Activated CD4-positive, alpha-beta memory T cell treated with anti-CD3 and anti-CD28 coated beads for 36 hours (primary cell): ENCODE measurements around the gene MCF2L2. TPM values are rescaled to one million over a fixed set of nuclear protein-coding genes. Genes with fewer than 3 reads are reported as not detected.
A peak's percentile ranks its signal among the peaks of the same experiment; 100 is the strongest.

Experiments used
- CTCF ChIA-PET: fragments of 350-600 bp; sonication (Branson Sonifier 250); formaldehyde crosslinking; loops from one replicate; lab custom pipeline; 2021; ENCODE audit warnings: antibody characterized with exemption, inconsistent platforms; lab: Charles Lee
- POLR2A ChIA-PET: fragments of 350-600 bp; sonication (Branson Sonifier 250); formaldehyde crosslinking; loops from one replicate; lab custom pipeline; 2021; ENCODE audit warnings: antibody characterized with exemption; lab: Charles Lee
- DNase-seq: peaks from one replicate; pipeline ENCODE4 v3.0.0-alpha.2; 2020
- H3K27ac Mint-ChIP-seq: one replicate; pipeline ENCODE4 v1.8.0; 2021; ENCODE audit warnings: mixed read lengths
- H3K27me3 Mint-ChIP-seq: one replicate; pipeline ENCODE4 v1.8.0; 2021; ENCODE audit warnings: mixed read lengths
- H3K36me3 Mint-ChIP-seq: one replicate; pipeline ENCODE4 v1.8.0; 2021; ENCODE audit warnings: mixed read lengths
- H3K4me1 Mint-ChIP-seq: one replicate; pipeline ENCODE4 v1.8.0; 2021; ENCODE audit warnings: low read depth, mixed read lengths
- H3K4me3 Mint-ChIP-seq: one replicate; pipeline ENCODE4 v1.8.0; 2021; ENCODE audit warnings: mild to moderate bottlenecking, mixed read lengths
- H3K9me3 Mint-ChIP-seq: one replicate; pipeline ENCODE4 v1.8.0; 2021; ENCODE audit warnings: mixed read lengths
- intact Hi-C: fragments of 100-400 bp; cut with micrococcal nuclease; formaldehyde crosslinking; loops from one replicate; pipeline ENCODE4 v1.15.1; 2023
- total RNA-seq, 2 experiments: library from RNA; stranded (reverse); gene quantifications; one replicate each; pipeline ENCODE4 v1.2.3, GENCODE V29; 2021

MCF2L2 gene
- total RNA-seq, 2 experiments from 2014 or later, result 3.9 to 4.7 TPM

GRCh38 chr3:183220828-183221227 is 207.6 kb downstream of the MCF2L2 start:
- CTCF ChIA-PET, result no interaction called here
- H3K4me1 Mint-ChIP-seq, result peaks cover 20% of the 10 kb centered on the region
- POLR2A ChIA-PET, result no interaction called here

GRCh38 chr3:183218826-183219225 is 209.6 kb downstream of the MCF2L2 start:
- DNase-seq, result no peak
- no peaks in the 10 kb centered on the region for H3K27me3 Mint-ChIP-seq
- H3K36me3 Mint-ChIP-seq, result no peaks in the 10 kb centered on the region
- H3K4me3 Mint-ChIP-seq, result no peak overlapping the region
- POLR2A ChIA-PET, result no interaction called here
- CTCF ChIA-PET, result no interaction called here
- no peak overlapping the region for H3K27ac Mint-ChIP-seq
- H3K9me3 Mint-ChIP-seq, result no peaks in the 10 kb centered on the region
- peaks cover 6% of the 10 kb centered on the region for H3K4me1 Mint-ChIP-seq
- intact Hi-C loops, result no loop called here

More at GRCh38 chr3:183220828-183221227, 207.6 kb downstream of the MCF2L2 start:
- Mint-ChIP-seq H3K36me3 (no peaks in the 10 kb centered on the region), H3K27ac (no peak overlapping the region), H3K4me3 (no peak overlapping the region), H3K9me3 (no peaks in the 10 kb centered on the region), H3K27me3 (no peaks in the 10 kb centered on the region)
- intact Hi-C loops, result no loop called here
- DNase-seq, result no peak

GRCh38 chr3:183217548-183218332 is 210.7 kb downstream of the MCF2L2 start:
- H3K27me3 Mint-ChIP-seq, result no peaks in the 10 kb centered on the region
- H3K36me3 Mint-ChIP-seq, result no peaks in the 10 kb centered on the region
- no peaks in the 10 kb centered on the region for H3K9me3 Mint-ChIP-seq
- no peak for DNase-seq
- H3K4me1 Mint-ChIP-seq, result peaks cover 5% of the 10 kb centered on the region
- ChIA-PET POLR2A (no interaction called here), CTCF (interaction anchor here (1.2 kb wide), 1 partner anchor 165 kb away, joined by 5 read pairs; no protein-coding TSS in a partner anchor)
- no peak overlapping the region for H3K27ac Mint-ChIP-seq
- no peak overlapping the region for H3K4me3 Mint-ChIP-seq
- intact Hi-C loops, result no loop called here

DNA sequence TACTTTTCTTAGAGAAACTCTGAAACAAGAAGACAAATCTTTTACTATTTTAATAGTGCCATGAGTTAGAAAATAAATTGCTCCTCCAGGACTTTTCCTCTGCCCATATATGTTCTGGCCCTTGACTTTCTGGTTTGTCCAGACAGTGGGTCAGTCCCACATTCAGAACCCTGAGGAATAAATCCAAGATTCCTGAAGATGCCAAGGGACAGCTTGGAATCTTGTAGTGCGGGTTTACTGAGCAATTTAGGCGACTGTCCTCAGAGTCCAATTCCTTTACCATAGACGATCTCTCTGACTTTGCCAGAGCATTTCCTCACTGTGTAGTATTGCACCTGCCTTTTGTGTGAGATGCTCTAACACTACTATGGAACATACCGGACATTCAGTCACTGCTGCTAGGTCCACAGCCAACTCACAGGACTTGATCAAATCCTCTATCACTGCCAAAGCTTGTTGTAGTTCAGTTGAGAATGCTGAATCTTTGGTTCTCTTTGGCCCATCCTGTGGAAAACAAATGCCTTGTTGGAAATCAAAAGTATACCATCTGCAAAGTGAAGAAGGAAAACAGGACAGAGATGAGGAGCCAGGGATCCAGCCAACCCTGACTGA is 212.7 kb downstream of the MCF2L2 start:
- ChIA-PET POLR2A (no interaction called here), CTCF (interaction anchor here (0.8 kb wide), 1 partner anchor 38 kb away, joined by 3 read pairs; the partner anchor contains the start of gene B3GNT5)
- H3K27me3 Mint-ChIP-seq, result no peaks in the 10 kb centered on the region
- H3K36me3 Mint-ChIP-seq, result peaks cover 10% of the 10 kb centered on the region
- intact Hi-C loops, result no loop called here
- no peak overlapping the region for H3K4me3 Mint-ChIP-seq
- peaks cover 8% of the 10 kb centered on the region for H3K9me3 Mint-ChIP-seq
- H3K4me1 Mint-ChIP-seq, result peaks cover 17% of the 10 kb centered on the region
- DNase-seq, result no peak
- no peak overlapping the region for H3K27ac Mint-ChIP-seq

DNA sequence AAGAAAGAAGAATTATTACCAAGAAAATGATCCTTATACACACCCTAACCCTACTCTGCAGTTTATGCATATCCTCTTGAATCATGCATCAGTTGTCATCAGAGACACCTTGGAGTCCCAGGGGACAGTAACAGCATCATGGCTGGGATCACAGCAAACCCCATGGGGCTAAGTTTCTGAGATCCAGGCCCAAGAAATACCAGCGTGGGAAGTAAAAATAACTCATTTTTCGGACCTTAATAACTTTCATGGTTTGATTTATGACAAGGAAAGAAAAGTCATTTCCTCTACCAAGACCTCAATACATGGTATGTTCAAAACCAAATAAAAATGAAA is 214.2 kb downstream of the MCF2L2 start:
- intact Hi-C loops, result no loop called here
- ChIA-PET POLR2A (no interaction called here), CTCF (no interaction called here)
- no peak overlapping the region for H3K4me3 Mint-ChIP-seq
- peaks cover 20% of the 10 kb centered on the region for H3K36me3 Mint-ChIP-seq
- peaks cover 26% of the 10 kb centered on the region for H3K4me1 Mint-ChIP-seq
- no peaks in the 10 kb centered on the region for H3K27me3 Mint-ChIP-seq
- no peak overlapping the region for H3K27ac Mint-ChIP-seq
- H3K9me3 Mint-ChIP-seq, result peaks cover 18% of the 10 kb centered on the region
- no peak for DNase-seq

GRCh38 chr3:183213415-183214276 is 214.8 kb downstream of the MCF2L2 start:
- no peak overlapping the region for H3K27ac Mint-ChIP-seq
- no peak overlapping the region for H3K4me3 Mint-ChIP-seq
- intact Hi-C loops, result no loop called here
- ChIA-PET POLR2A (no interaction called here), CTCF (interaction anchor here (0.5 to 1.1 kb wide), 2 partner anchors 52 to 239 kb away, joined by 3 read pairs; no protein-coding TSS in a partner anchor)
- peaks cover 23% of the 10 kb centered on the region for H3K36me3 Mint-ChIP-seq
- no peaks in the 10 kb centered on the region for H3K27me3 Mint-ChIP-seq
- peaks cover 18% of the 10 kb centered on the region for H3K9me3 Mint-ChIP-seq
- H3K4me1 Mint-ChIP-seq, result peaks cover 27% of the 10 kb centered on the region
- no peak for DNase-seq

GRCh38 chr3:183212565-183212964 is 215.9 kb downstream of the MCF2L2 start:
- no peak overlapping the region for H3K4me3 Mint-ChIP-seq
- no peak for DNase-seq
- no peak overlapping the region for H3K27ac Mint-ChIP-seq
- intact Hi-C loops, result no loop called here
- H3K36me3 Mint-ChIP-seq, result peaks cover 28% of the 10 kb centered on the region
- ChIA-PET CTCF (interaction anchor here (1.1 kb wide), 1 partner anchor 53 kb away, joined by 3 read pairs; no protein-coding TSS in a partner anchor), POLR2A (no interaction called here)
- H3K27me3 Mint-ChIP-seq, result no peaks in the 10 kb centered on the region
- peaks cover 36% of the 10 kb centered on the region for H3K4me1 Mint-ChIP-seq
- H3K9me3 Mint-ChIP-seq, result peaks cover 27% of the 10 kb centered on the region

- POLR2A ChIA-PET, result no interaction called here
- Mint-ChIP-seq H3K27ac (no peak overlapping the region), H3K4me3 (no peak overlapping the region), H3K27me3 (no peaks in the 10 kb centered on the region), H3K9me3 (peaks cover 27% of the 10 kb centered on the region), H3K4me1 (peaks cover 41% of the 10 kb centered on the region), H3K36me3 (peaks cover 28% of the 10 kb centered on the region)
- intact Hi-C loops, result no loop called here
- DNase-seq, result no peak
- CTCF ChIA-PET, result no interaction called here
Measured at GRCh38 chr3:183212096-183212495, 216.3 kb downstream of the MCF2L2 start.

DNA sequence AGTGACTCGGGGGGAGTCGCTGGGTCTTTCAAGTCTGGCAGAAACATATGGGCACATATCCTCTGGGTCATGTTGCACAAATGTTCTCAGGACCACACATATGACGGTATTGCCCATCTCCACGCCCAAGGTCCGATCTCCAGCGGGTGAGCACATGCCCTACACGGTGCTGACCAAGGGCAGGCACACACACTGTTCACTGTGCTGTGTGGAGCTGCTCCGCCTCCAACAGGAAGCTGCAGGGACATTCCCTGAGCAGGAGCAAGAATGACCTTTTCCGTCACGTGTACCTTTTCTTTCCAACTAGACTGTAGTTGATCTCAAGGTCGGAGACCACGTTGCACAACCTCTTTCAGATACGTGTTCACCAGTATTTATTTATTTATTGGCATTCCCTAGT is 217.1 kb downstream of the MCF2L2 start:
- intact Hi-C loops, result loop anchor here (1.0 to 2.0 kb wide), 4 partner anchors 9 to 75 kb away; no protein-coding TSS in a partner anchor
- Mint-ChIP-seq H3K4me3 (no peak overlapping the region), H3K36me3 (peaks cover 28% of the 10 kb centered on the region), H3K27ac (peak overlapping the region; percentile 67), H3K4me1 (peaks cover 46% of the 10 kb centered on the region), H3K27me3 (no peaks in the 10 kb centered on the region), H3K9me3 (peaks cover 27% of the 10 kb centered on the region)
- ChIA-PET CTCF (no interaction called here), POLR2A (no interaction called here)
- no peak for DNase-seq

DNA sequence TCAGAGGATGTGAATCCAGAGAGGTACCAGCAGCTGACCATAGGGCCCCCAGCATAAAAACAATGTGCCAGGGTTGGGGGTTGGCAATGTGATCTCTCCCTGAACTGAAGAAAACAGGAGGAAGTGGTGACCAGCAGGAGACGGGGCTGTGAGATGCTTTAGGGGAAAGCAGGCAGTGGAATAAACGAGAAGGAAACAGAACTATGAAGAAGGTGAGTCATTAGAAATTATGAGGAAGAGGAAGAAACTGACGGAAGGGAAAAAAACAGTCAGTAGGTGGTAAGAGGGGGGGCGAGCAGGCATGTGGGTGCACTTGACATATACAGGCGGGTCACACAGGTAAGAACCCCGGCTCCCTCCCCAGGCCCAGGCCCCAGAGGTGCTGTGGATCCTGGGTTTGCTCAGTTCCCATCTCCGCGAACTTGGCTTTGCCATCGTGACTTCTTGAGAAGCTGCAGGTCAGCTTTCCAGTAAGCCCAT is 217.5 kb downstream of the MCF2L2 start:
- peak; percentile 56 for DNase-seq
- no peak overlapping the region for H3K4me3 Mint-ChIP-seq
- intact Hi-C loops, result loop anchor here (1.0 to 2.0 kb wide), 4 partner anchors 9 to 76 kb away; no protein-coding TSS in a partner anchor
- H3K9me3 Mint-ChIP-seq, result peaks cover 27% of the 10 kb centered on the region
- H3K4me1 Mint-ChIP-seq, result peaks cover 46% of the 10 kb centered on the region
- no peaks in the 10 kb centered on the region for H3K27me3 Mint-ChIP-seq
- H3K36me3 Mint-ChIP-seq, result peaks cover 28% of the 10 kb centered on the region
- POLR2A ChIA-PET, result no interaction called here
- CTCF ChIA-PET, result no interaction called here
- peak overlapping the region; percentile 67 for H3K27ac Mint-ChIP-seq

GRCh38 chr3:183210341-183210740 is 218.1 kb downstream of the MCF2L2 start:
- Mint-ChIP-seq H3K27ac (peak overlapping the region; percentile 67), H3K36me3 (peaks cover 28% of the 10 kb centered on the region), H3K27me3 (no peaks in the 10 kb centered on the region), H3K9me3 (peaks cover 27% of the 10 kb centered on the region), H3K4me3 (no peak overlapping the region), H3K4me1 (peaks cover 46% of the 10 kb centered on the region)
- intact Hi-C loops, result loop anchor here (2.0 kb wide), 2 partner anchors 56 to 76 kb away; no protein-coding TSS in a partner anchor
- DNase-seq, result no peak
- ChIA-PET CTCF (no interaction called here), POLR2A (no interaction called here)
